Measurements from ENCODE around the gene ANKHD1.
"Not testable (repeated sequence)": the region's sequence is repeated elsewhere in the genome, so short reads cannot be mapped to it uniquely, and the experiment has no call there.

ANKHD1 gene

DNA sequence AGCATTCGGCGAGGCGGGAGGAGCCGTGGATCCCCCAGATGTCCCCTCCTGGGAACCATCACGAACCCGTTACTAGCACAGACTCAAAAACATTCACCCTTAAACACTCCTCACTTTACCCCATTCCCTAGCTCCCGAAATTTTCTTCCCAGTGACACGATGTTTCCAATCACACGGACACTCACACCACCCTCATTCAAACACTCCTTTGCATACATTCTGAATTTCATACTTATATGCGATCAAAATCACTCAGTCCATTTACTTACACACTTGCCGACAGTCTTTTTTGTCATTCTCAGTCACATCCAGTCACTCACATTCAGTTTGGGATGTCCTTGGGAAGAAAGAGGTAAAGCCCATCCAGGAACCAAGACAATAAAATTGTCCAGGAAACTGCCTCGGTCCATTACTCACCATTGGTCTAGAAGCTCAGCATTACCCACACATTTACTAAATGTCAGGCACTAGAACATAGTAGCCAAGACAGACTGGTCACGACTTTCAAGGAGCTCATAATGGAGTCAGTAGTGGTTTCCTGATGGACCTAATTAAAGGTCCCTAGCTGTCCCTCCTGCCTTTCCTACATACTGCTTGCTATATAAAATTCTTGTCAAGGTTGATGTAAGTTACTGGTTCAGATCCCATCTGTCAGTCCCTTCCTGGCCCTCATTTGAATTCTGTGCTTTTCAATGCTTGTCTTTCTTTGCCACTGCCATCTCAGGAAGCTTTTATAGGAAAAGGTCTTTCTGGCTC is 163.6 kb downstream of the ANKHD1 start:
- no peak for DNase-seq (ENCODE audit: low read depth)

DNA sequence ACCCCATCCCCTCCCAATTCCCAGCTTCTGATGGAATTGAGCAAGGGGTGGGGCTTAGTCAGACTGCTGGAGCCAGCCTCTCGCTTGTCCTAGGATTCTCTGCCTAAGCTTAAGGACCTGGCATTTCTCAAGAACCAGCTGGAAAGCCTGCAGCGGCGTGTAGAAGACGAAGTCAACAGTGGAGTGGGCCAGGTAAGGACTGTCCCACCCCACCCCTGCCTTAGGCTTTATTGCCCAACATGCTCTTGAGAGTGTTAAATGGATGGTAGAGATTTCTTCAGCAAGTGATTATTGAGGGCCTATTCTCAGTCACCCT is 164.1 kb downstream of the ANKHD1 start:
- DNase-seq (ENCODE audit: low read depth), result no peak

DNA sequence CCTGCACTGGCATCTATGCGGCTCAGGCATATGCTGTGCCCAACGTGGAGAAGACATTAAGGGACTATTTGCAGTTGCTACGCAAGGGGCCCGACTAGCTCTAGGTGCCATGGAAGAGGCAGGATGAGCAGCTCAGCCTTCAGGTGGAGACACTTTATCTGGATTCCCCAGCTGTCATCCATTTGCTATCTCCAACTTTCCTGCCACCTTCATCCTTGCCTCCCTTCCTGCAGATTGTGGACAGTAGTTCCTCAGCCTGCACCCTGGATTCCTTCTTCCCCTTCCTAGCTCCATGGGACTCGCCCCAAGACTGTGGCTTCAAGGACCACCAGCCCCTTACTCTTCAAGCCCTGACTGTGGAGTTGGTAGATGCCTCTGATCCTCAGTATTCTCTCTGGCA is 165.0 kb downstream of the ANKHD1 start:
- no peak for DNase-seq (ENCODE audit: low read depth)

DNA sequence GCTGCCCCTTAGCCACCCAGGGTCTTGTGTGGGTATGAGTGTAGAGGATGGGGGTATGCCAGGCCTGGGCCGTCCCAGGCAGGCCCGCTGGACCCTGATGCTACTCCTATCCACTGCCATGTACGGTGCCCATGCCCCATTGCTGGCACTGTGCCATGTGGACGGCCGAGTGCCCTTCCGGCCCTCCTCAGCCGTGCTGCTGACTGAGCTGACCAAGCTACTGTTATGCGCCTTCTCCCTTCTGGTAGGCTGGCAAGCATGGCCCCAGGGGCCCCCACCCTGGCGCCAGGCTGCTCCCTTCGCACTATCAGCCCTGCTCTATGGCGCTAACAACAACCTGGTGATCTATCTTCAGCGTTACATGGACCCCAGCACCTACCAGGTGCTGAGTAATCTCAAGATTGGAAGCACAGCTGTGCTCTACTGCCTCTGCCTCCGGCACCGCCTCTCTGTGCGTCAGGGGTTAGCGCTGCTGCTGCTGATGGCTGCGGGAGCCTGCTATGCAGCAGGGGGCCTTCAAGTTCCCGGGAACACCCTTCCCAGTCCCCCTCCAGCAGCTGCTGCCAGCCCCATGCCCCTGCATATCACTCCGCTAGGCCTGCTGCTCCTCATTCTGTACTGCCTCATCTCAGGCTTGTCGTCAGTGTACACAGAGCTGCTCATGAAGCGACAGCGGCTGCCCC is 165.6 kb downstream of the ANKHD1 start:
- DNase-seq (ENCODE audit: low read depth), result no peak

DNA sequence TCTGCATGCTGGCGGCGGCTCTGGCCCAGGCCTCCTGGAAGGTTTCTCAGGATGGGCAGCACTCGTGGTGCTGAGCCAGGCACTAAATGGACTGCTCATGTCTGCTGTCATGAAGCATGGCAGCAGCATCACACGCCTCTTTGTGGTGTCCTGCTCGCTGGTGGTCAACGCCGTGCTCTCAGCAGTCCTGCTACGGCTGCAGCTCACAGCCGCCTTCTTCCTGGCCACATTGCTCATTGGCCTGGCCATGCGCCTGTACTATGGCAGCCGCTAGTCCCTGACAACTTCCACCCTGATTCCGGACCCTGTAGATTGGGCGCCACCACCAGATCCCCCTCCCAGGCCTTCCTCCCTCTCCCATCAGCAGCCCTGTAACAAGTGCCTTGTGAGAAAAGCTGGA is 166.2 kb downstream of the ANKHD1 start:
- DNase-seq (ENCODE audit: low read depth), result no peak

DNA sequence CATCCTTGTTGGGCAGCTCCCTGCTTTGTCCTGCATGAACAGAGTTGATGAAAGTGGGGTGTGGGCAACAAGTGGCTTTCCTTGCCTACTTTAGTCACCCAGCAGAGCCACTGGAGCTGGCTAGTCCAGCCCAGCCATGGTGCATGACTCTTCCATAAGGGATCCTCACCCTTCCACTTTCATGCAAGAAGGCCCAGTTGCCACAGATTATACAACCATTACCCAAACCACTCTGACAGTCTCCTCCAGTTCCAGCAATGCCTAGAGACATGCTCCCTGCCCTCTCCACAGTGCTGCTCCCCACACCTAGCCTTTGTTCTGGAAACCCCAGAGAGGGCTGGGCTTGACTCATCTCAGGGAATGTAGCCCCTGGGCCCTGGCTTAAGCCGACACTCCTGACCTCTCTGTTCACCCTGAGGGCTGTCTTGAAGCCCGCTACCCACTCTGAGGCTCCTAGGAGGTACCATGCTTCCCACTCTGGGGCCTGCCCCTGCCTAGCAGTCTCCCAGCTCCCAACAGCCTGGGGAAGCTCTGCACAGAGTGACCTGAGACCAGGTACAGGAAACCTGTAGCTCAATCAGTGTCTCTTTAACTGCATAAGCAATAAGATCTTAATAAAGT is 166.9 kb downstream of the ANKHD1 start:
- no peak for DNase-seq (ENCODE audit: low read depth)

DNA sequence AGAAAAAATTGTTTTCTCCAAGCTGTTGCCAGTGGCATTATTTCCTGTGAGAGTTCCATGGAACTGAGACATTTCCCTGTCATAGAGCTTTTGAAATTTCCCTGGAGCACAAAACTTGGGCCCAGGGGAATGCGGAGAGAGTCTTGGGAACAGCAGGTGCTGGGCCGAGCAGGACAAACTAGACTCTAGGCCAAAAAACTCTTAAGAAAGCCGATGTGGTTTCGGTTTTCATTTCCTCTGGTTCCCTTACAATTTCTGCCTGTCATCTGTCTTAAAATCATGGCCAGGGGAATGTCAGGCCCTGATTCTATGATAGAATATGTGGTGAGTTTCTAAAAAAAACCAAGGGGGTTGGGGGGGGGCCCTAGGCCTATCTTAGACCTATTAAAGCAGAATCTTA is 167.6 kb downstream of the ANKHD1 start:
- DNase-seq (ENCODE audit: low read depth), result no peak

DNA sequence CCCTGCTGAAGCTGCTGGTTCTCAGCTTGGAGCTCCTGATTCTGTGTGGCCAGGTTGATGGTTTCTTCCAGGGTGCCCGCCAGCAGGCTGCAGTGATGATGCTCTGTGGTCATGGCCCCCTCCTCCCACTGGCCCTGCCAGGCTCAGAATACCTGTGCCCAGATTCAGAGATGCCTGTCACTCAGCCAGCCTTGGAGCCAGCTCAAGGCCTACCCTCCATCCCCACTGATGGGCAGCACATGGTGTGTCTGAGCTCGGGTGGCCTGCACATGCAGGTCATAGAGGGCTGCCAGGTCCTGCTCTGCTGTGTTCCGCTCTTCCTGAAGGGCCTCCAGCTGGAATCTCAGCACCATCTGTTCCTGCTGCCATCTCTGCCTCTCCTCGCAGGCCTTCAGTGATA is 168.4 kb downstream of the ANKHD1 start:
- no peak for DNase-seq (ENCODE audit: low read depth)

DNA sequence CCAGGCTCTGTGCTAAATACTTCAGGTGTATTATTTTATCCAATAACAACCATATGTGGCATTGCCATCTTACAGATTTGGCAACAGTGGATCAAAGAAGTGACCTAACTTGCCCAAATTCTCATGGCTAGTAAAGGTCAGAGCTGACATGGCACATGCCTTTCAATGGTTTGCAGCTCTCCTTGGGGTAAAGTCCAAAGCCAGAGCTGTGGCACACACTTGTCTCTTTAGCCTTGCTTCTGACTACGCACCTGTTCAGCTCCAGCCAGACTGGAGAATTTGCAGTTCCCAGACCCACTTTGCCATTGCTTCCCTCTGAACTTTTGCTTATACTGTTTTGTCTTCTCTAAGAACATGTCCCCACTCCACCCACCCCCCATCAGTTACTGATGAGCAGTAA is 168.9 kb downstream of the ANKHD1 start:
- no peak for DNase-seq (ENCODE audit: low read depth)

DNA sequence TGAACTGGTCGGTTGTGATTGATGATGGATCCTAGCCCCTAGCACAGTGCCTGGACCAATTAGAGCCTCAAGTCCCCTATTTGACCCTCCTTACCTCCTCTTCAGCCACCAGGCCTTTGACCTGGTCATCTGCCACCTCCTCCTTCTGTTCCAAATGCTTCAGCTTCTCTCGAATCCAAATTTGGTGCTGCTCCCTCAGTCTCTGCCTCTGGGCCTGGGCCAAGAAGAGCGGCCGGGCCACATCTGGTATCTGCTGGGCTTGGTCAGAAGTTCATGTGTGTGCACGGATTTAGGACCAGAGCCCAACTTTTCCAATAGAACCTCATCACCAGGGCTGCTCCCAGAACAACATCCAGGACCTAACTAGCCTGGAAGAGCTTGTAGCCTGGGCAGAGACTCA is 169.5 kb downstream of the ANKHD1 start:
- DNase-seq (ENCODE audit: low read depth), result no peak

DNA sequence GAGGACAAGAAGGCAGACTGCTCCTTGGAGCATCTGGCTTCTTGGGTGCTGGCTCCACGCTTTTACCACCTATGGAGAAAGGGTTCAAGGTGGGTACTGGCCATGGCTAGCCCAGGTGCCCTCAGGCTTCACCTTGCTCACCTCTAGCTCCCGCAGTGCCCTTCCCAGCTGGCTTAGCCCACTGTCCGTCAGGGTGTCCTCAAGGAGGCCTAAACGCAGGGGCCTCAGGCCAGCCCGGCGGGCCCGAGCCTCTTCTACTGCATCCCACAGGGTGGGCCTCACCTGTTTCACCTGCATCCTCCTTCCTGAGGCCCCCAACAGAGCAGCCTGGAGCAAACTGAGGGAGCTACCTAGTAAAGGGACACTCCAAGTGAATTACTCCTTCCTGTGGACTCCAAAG is 172.1 kb downstream of the ANKHD1 start:
- no peak for DNase-seq (ENCODE audit: low read depth)

DNA sequence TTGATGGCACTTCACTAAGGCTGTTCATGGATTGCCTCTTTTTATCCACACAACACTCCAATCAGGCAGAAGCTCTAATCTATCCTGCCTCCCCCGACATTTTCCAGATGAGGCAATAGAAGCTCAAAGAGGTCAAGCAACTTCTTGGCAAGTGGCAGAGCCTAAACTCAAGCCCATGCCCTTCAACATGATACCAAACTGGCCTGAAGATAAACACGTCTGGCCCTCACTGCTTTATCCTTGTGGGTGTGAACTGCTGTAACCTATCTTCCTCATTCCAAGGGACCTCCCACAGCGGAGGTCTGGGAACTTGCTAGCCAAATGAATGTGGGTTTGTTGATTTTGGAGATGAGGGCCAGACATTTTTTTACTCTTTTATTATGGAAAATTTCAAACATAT is 172.5 kb downstream of the ANKHD1 start:
- DNase-seq (ENCODE audit: low read depth), result no peak

DNA sequence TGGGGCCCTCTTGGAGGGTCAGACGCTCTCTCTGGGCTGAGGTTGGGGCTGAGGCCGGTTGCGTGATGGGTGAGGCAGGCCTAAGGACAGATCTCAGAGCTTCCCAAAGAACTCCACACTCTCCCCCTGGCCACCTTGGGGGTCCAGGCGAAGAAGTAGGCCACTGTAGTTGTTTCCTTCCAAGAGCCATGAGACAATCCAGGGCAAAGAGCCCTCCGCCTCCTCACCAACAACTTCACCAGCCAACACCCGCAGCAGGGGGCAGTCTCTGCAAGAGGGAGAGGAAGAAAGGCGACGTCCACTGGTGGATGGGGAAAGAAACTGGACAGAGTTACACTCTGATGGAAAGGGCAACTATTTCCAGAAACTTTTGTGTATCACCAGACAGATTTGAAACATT is 173.7 kb downstream of the ANKHD1 start:
- DNase-seq (ENCODE audit: low read depth), result no peak

DNA sequence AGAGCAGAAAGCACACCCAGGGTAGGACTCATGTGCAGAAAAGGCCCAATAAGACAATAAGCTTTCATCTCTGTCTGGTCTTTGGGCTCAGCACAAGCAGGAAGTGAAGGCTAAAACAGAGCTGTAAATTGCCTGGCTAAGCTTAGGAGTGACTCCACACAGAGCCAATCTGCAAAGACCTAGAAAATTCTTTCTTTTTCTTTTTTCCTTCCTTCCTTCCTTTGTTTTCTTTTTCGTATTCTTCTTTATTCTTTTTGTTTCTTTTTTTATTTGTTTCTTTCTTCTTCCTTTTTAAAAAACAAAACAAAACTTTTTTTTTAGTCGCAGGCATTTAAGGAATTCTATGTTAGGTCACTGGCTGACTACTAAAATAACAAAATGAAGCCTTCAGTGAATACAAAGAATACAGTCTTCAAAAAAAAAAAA is 175.2 kb downstream of the ANKHD1 start:
- DNase-seq (ENCODE audit: low read depth), result no peak

DNA sequence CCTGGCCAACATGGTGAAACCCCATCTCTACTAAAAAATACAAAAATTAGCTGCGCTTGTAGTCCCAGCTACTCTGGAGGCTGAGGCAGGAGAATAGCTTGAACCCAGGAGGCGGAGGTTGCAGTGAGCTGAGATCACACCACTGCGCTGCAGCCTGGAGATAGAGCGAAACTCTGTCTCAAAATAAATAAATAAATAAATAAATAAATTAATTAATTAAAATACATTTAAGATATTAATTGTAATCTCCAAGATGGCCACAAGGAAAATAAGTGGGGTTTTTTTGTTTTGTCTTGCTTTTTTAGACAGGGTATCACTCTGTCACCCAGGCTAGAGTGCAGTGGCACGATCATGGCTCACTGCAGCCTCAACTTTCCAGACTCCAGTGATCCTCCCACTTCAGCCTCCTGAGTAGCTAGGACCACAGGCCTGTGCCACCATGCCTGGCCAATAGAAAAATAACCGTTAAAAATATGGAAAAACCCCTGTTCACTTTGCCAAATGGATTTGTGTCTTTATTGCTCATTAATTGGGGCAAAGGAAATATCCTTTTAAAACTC is 177.6 kb downstream of the ANKHD1 start:
- not testable (repeated sequence) for DNase-seq (ENCODE audit: low read depth)

DNA sequence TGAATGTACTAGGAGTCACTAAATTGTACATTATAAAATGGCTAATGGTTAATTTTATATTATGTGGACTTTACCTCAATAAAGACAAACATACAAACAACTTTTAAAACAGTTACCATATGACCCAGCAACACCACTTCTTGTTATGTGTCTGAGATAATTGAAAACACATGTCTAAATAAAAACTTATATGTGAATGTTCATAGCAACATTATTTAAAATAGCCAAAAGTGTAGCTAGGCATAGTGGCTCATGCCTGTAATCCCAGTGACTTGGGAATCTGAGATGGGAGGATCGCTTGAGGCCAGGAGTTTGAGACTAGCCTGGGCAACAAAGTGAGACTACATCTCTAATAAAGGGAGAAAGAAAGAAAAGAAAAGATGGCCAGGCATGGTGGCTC is 185.9 kb downstream of the ANKHD1 start:
- DNase-seq (ENCODE audit: low read depth), result no peak

DNA sequence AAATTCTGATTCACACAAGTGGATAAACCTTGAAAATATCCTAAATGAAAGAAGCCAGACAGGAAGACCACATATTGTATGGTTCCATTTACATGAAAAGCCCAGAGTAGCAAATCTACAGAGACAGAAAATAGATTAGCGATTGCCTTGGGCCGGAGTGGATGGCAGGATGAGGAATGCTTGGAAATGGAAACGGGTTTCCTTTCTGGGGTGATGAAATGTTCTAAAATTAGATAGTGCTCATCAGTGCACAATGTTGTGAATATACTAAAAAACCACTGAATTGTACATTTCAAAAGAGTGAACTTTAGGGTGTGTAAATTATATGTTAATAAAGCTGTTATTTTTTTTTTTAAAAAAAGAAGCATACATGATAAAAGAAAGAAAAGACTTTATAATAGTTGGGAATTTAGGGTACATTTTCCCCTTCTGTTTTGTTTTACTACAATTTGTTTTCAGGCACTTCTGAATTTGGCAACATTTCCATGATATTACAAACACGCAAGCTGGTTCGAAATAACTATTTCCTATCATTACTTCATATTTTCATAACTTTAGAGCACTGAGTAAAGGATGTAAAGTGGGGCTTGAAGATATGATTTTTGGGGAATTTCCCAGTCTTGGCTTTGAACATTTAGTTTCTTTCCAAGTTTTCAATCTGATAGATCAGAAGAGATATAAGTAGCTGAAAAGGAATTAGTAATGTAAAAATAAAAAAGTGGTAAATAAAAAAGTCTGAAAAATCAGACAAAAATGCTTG is 186.9 kb downstream of the ANKHD1 start:
- no peak for DNase-seq (ENCODE audit: low read depth)
